ENCODE results near the gene EXO5.

DNA sequence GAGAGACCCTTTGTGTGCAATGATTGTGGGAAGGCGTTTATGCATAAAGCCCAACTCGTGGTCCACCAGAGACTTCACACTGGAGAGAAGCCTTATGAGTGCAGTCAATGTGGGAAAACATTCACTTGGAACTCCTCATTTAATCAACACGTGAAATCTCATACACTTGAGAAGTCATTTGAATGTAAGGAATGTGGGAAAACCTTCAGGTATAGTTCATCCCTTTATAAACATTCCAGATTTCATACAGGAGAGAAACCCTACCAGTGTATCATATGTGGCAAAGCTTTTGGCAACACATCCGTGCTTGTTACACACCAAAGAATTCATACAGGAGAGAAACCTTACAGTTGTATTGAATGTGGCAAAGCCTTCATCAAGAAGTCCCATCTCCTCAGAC is 38.4 kb downstream of the EXO5 start:
- TF ChIP-seq EP300 (IDR thresholded peaks at IDR 0.05) (no peak), NR3C1 (IDR thresholded peaks at IDR 0.05) (no peak), CHD4 (IDR thresholded peaks at IDR 0.05; ENCODE audit: borderline replicate concordance) (no peak), SREBF2 (IDR thresholded peaks at IDR 0.05) (no peak), POLR2A (IDR thresholded peaks at IDR 0.05; ENCODE audit: low read length) (no peak), JUNB (IDR thresholded peaks at IDR 0.05) (no peak), JUN (IDR thresholded peaks at IDR 0.05) (no peak)
- TF ChIP-seq, protein P1, sequence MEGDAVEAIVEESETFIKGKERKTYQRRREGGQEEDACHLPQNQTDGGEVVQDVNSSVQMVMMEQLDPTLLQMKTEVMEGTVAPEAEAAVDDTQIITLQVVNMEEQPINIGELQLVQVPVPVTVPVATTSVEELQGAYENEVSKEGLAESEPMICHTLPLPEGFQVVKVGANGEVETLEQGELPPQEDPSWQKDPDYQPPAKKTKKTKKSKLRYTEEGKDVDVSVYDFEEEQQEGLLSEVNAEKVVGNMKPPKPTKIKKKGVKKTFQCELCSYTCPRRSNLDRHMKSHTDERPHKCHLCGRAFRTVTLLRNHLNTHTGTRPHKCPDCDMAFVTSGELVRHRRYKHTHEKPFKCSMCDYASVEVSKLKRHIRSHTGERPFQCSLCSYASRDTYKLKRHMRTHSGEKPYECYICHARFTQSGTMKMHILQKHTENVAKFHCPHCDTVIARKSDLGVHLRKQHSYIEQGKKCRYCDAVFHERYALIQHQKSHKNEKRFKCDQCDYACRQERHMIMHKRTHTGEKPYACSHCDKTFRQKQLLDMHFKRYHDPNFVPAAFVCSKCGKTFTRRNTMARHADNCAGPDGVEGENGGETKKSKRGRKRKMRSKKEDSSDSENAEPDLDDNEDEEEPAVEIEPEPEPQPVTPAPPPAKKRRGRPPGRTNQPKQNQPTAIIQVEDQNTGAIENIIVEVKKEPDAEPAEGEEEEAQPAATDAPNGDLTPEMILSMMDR (IDR thresholded peaks at IDR 0.05) = no peak
- TF ChIP-seq, protein P2, sequence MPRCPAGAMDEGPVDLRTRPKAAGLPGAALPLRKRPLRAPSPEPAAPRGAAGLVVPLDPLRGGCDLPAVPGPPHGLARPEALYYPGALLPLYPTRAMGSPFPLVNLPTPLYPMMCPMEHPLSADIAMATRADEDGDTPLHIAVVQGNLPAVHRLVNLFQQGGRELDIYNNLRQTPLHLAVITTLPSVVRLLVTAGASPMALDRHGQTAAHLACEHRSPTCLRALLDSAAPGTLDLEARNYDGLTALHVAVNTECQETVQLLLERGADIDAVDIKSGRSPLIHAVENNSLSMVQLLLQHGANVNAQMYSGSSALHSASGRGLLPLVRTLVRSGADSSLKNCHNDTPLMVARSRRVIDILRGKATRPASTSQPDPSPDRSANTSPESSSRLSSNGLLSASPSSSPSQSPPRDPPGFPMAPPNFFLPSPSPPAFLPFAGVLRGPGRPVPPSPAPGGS (IDR thresholded peaks at IDR 0.05) = no peak
